HEK293 (cell line): ENCODE results near the gene OR2B3.

Source experiments
- CTCF ChIA-PET: fragments of 350-600 bp; formaldehyde crosslinking; extraction: SDS; loops from one replicate; lab custom pipeline; 2021; ENCODE audit warnings: antibody characterized with exemption; lab: Yijun Ruan, JAX
- POLR2A ChIA-PET: fragments of 300-600 bp; formaldehyde crosslinking; extraction: SDS; loops from one replicate; lab custom pipeline; 2020; ENCODE audit warnings: antibody characterized with exemption, inconsistent platforms; lab: Yijun Ruan, JAX
- H3K27ac ChIP-seq: fragments of 200-500 bp; sonication (Bioruptor generic); 2 replicates; pipeline ENCODE4 v1.5.1; 2014; ENCODE audit warnings: low read depth, low read length, control low read depth, inconsistent platforms; ENCODE audit errors: extremely low read depth
- H3K36me3 ChIP-seq, 2 experiments: fragments of 200-500 bp in 1 of 2; sonication (Bioruptor generic) in 1 of 2; 1 replicate in 1 of 2; 2 replicates in 1 of 2; pipeline ENCODE4 v1.5.1; 2014 to 2017; ENCODE audit warnings: inconsistent platforms in 2 of 2, low read length in 2 of 2; ENCODE audit not compliant: control insufficient read depth in 2 of 2, insufficient read depth in 1 of 2
- H3K4me1 ChIP-seq: fragments of 200-500 bp; sonication (Bioruptor generic); 2 replicates; pipeline ENCODE4 v1.5.1; 2014; ENCODE audit warnings: mild to moderate bottlenecking, low read length, inconsistent platforms; ENCODE audit not compliant: control insufficient read depth, insufficient read depth
- H3K4me3 ChIP-seq: 2 replicates; pipeline ENCODE4 v1.5.1; 2011; ENCODE audit warnings: low read depth, mild to moderate bottlenecking, control low read depth, low read length, moderate library complexity
- H3K9me3 ChIP-seq: fragments of 200-500 bp; sonication (Bioruptor generic); 2 replicates; pipeline ENCODE4 v1.5.1; 2014; ENCODE audit warnings: low read depth, low read length, inconsistent platforms; ENCODE audit not compliant: control insufficient read depth, insufficient read depth
- GLIS1 ChIP-seq: fragments of 450-650 bp; formaldehyde crosslinking; IDR thresholded peaks from 2 replicates; pipeline ENCODE4 v1.5.1; 2016; ENCODE audit warnings: missing biosample characterization, missing genetic modification characterization
- KLF10 ChIP-seq: fragments of 450-650 bp; IDR thresholded peaks from 2 replicates; pipeline ENCODE4 v1.5.1; 2018; ENCODE audit warnings: missing biosample characterization, mild to moderate bottlenecking, missing genetic modification characterization
- KLF9 ChIP-seq: fragments of 450-650 bp; formaldehyde crosslinking; IDR thresholded peaks from 2 replicates; pipeline ENCODE4 v1.5.1; 2016; ENCODE audit warnings: missing biosample characterization, missing genetic modification characterization, low read depth
- MEIS1 ChIP-seq: sonication (generic); formaldehyde crosslinking; IDR thresholded peaks from 2 replicates; pipeline ENCODE4 v1.8.1; 2022; ENCODE audit warnings: missing genetic modification reagents, mild to moderate bottlenecking, borderline replicate concordance
- MYNN ChIP-seq: fragments of 450-650 bp; formaldehyde crosslinking; IDR thresholded peaks from 2 replicates; pipeline ENCODE4 v1.5.1; 2016; ENCODE audit warnings: missing biosample characterization, missing genetic modification characterization, borderline replicate concordance
- RBAK ChIP-seq: fragments of 450-650 bp; formaldehyde crosslinking; IDR thresholded peaks from 2 replicates; pipeline ENCODE4 v1.5.1; 2016; ENCODE audit warnings: missing biosample characterization, missing genetic modification characterization
- SALL2 ChIP-seq: fragments of 450-650 bp; formaldehyde crosslinking; IDR thresholded peaks from 2 replicates; pipeline ENCODE4 v1.5.0; 2017; ENCODE audit warnings: missing biosample characterization, mild to moderate bottlenecking, missing genetic modification characterization, borderline replicate concordance
- TRIM28 ChIP-seq: IDR thresholded peaks from 2 replicates; pipeline ENCODE4 v1.6.1; 2011; ENCODE audit warnings: low read length, control low read depth, borderline replicate concordance
- WT1 ChIP-seq: fragments of 450-650 bp; formaldehyde crosslinking; IDR thresholded peaks from 2 replicates; pipeline ENCODE4 v1.5.1; 2016; ENCODE audit warnings: missing biosample characterization, missing genetic modification characterization
- YY1 ChIP-seq: fragments of 450-650 bp; formaldehyde crosslinking; IDR thresholded peaks from 2 replicates; pipeline ENCODE4 v1.5.1; 2018; ENCODE audit warnings: missing biosample characterization, missing genetic modification characterization
- ZBTB21 ChIP-seq: fragments of 450-650 bp; formaldehyde crosslinking; IDR thresholded peaks from 2 replicates; pipeline ENCODE4 v1.5.1; 2017; ENCODE audit warnings: missing biosample characterization, missing genetic modification characterization
- ZBTB6 ChIP-seq: fragments of 450-650 bp; formaldehyde crosslinking; IDR thresholded peaks from 2 replicates; pipeline ENCODE4 v1.5.1; 2017; ENCODE audit warnings: missing biosample characterization, missing genetic modification characterization
- ZBTB8A ChIP-seq: fragments of 450-650 bp; formaldehyde crosslinking; IDR thresholded peaks from 2 replicates; pipeline ENCODE4 v1.5.1; 2016; ENCODE audit warnings: missing biosample characterization, missing genetic modification characterization
- ZFP41 ChIP-seq: fragments of 450-650 bp; formaldehyde crosslinking; IDR thresholded peaks from 2 replicates; pipeline ENCODE4 v1.5.1; 2016; ENCODE audit warnings: missing biosample characterization, missing genetic modification characterization, borderline replicate concordance
- ZIC2 ChIP-seq: fragments of 450-650 bp; formaldehyde crosslinking; IDR thresholded peaks from 2 replicates; pipeline ENCODE4 v1.5.1; 2016; ENCODE audit warnings: missing biosample characterization, missing genetic modification characterization
- ZNF146 ChIP-seq: fragments of 450-650 bp; formaldehyde crosslinking; IDR thresholded peaks from 2 replicates; pipeline ENCODE4 v1.5.1; 2016; ENCODE audit warnings: missing biosample characterization, missing genetic modification characterization
- ZNF221 ChIP-seq: fragments of 450-650 bp; formaldehyde crosslinking; IDR thresholded peaks from 2 replicates; pipeline ENCODE4 v1.5.1; 2017; ENCODE audit warnings: missing biosample characterization, missing genetic modification characterization, borderline replicate concordance
- ZNF266 ChIP-seq: fragments of 450-650 bp; formaldehyde crosslinking; IDR thresholded peaks from 2 replicates; pipeline ENCODE4 v1.5.1; 2016; ENCODE audit warnings: missing biosample characterization, missing genetic modification characterization, low read depth
- ZNF274 ChIP-seq, 2 experiments: fragments of 200-500 bp in 1 of 2; fragments of 450-650 bp in 1 of 2; sonication (Bioruptor generic) in 1 of 2; formaldehyde crosslinking in 1 of 2; IDR thresholded peaks; 2 replicates each; pipeline versions ENCODE4 v1.5.1 to v1.6.1; 2014 to 2016; ENCODE audit warnings: borderline replicate concordance in 1 of 2, inconsistent platforms in 1 of 2, low read length in 1 of 2, missing biosample characterization in 1 of 2, missing genetic modification characterization in 1 of 2
- ZNF37A ChIP-seq: fragments of 450-650 bp; IDR thresholded peaks from 2 replicates; pipeline ENCODE4 v1.5.1; 2018; ENCODE audit warnings: missing biosample characterization, missing genetic modification characterization
- ZNF404 ChIP-seq: fragments of 450-650 bp; formaldehyde crosslinking; IDR thresholded peaks from 2 replicates; pipeline ENCODE4 v1.5.1; 2017; ENCODE audit warnings: missing biosample characterization, missing genetic modification characterization
- ZNF423 ChIP-seq: fragments of 450-650 bp; formaldehyde crosslinking; IDR thresholded peaks from 2 replicates; pipeline ENCODE4 v1.5.1; 2016; ENCODE audit warnings: missing biosample characterization, missing genetic modification characterization
- ZNF501 ChIP-seq: fragments of 450-650 bp; formaldehyde crosslinking; IDR thresholded peaks from 2 replicates; pipeline ENCODE4 v1.5.1; 2016; ENCODE audit warnings: missing biosample characterization, missing genetic modification characterization
- ZNF510 ChIP-seq: fragments of 450-650 bp; formaldehyde crosslinking; IDR thresholded peaks from 2 replicates; pipeline ENCODE4 v1.5.1; 2018; ENCODE audit warnings: mild to moderate bottlenecking, missing genetic modification characterization, missing biosample characterization; ENCODE audit not compliant: insufficient replicate concordance
- ZNF549 ChIP-seq: fragments of 450-650 bp; IDR thresholded peaks from 2 replicates; pipeline ENCODE4 v1.5.1; 2018; ENCODE audit warnings: missing biosample characterization, missing genetic modification characterization, mild to moderate bottlenecking, inconsistent platforms, moderate library complexity
- ZNF560 ChIP-seq: fragments of 450-650 bp; formaldehyde crosslinking; IDR thresholded peaks from 2 replicates; pipeline ENCODE4 v1.5.1; 2017; ENCODE audit warnings: missing biosample characterization, missing genetic modification characterization, borderline replicate concordance
- ZNF561 ChIP-seq: fragments of 450-650 bp; IDR thresholded peaks from 2 replicates; pipeline ENCODE4 v1.5.1; 2018; ENCODE audit warnings: missing biosample characterization, missing genetic modification characterization, borderline replicate concordance
- ZNF654 ChIP-seq: fragments of 450-650 bp; formaldehyde crosslinking; IDR thresholded peaks from 2 replicates; pipeline ENCODE4 v1.5.1; 2016; ENCODE audit warnings: low read depth, missing biosample characterization, missing genetic modification characterization
- ZSCAN23 ChIP-seq: fragments of 450-650 bp; formaldehyde crosslinking; IDR thresholded peaks from 2 replicates; pipeline ENCODE4 v1.5.1; 2016; ENCODE audit warnings: missing biosample characterization, missing genetic modification characterization
- TF ChIP-seq, protein P1 (sequence below): fragments of 450-650 bp; formaldehyde crosslinking; IDR thresholded peaks from 2 replicates; pipeline ENCODE4 v1.5.1; 2016; ENCODE audit warnings: missing biosample characterization, missing genetic modification characterization

The OR2B3 gene, protein sequence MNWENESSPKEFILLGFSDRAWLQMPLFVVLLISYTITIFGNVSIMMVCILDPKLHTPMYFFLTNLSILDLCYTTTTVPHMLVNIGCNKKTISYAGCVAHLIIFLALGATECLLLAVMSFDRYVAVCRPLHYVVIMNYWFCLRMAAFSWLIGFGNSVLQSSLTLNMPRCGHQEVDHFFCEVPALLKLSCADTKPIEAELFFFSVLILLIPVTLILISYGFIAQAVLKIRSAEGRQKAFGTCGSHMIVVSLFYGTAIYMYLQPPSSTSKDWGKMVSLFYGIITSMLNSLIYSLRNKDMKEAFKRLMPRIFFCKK

DNA sequence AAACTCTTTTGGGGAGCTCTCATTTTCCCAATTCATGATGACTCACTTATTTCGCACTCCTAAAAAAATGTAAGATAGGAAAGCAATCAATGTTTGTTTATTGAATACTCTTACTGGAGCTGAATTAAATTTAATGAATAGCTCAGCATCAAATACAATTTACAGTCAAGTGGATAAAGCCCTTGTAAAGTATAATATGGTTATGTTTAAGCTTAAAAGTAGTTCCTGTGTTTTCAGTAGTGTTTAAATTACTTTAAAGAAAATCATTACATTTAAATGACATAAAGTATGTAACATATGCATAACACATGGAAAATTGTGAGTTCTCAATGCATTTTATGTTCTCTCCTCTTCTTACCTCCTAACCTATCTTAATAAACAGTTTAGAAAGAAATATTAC is at the start of gene OR2B3:
Gene OR2B3 (minus strand): TSS at position 101 of the 400 bp plus-strand sequence. CDS start 65 bp downstream, at position 36.
- CTCF ChIA-PET = no interaction called here
- H3K4me3 ChIP-seq = no peak within 1 kb of the TSS
- no peaks in the 10 kb centered on the region for H3K36me3 ChIP-seq
- no peaks in the 10 kb centered on the region for H3K4me1 ChIP-seq
- H3K9me3 ChIP-seq = no peaks in the 10 kb centered on the region
- POLR2A ChIA-PET = no interaction called here
- no peak for TF ChIP-seq KLF9 (tag by site-specific recombination)
- no peak for TF ChIP-seq YY1 (tag by site-specific recombination)
- no peak for TF ChIP-seq ZSCAN23
- TF ChIP-seq MEIS1 (CRISPR knock-in tag) = no peak
- TF ChIP-seq ZNF404 (tag by site-specific recombination) = no peak
- no peak for TF ChIP-seq ZBTB8A (tag by site-specific recombination)
- no peak for TF ChIP-seq ZNF423 (tag by site-specific recombination)
- no peak for TF ChIP-seq ZBTB21
- no peak for TF ChIP-seq WT1 (tag by site-specific recombination)
- TF ChIP-seq TRIM28 = no peak
- TF ChIP-seq KLF10 = no peak
- TF ChIP-seq ZBTB6 (tag by site-specific recombination) = no peak
- no peak for TF ChIP-seq ZIC2
- TF ChIP-seq, protein P1, sequence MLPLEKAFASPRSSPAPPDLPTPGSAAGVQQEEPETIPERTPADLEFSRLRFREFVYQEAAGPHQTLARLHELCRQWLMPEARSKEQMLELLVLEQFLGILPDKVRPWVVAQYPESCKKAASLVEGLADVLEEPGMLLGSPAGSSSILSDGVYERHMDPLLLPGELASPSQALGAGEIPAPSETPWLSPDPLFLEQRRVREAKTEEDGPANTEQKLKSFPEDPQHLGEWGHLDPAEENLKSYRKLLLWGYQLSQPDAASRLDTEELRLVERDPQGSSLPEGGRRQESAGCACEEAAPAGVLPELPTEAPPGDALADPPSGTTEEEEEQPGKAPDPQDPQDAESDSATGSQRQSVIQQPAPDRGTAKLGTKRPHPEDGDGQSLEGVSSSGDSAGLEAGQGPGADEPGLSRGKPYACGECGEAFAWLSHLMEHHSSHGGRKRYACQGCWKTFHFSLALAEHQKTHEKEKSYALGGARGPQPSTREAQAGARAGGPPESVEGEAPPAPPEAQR = no peak
- no peak for TF ChIP-seq ZFP41 (tag by site-specific recombination)
- no peak for TF ChIP-seq ZNF37A
- no peak for TF ChIP-seq GLIS1 (tag by site-specific recombination)
- no peak for TF ChIP-seq ZNF221 (tag by site-specific recombination)
- TF ChIP-seq ZNF510 (tag by site-specific recombination) = no peak
- TF ChIP-seq ZNF266 (tag by site-specific recombination) = no peak
- H3K27ac ChIP-seq = no peak within 1 kb of the TSS

DNA sequence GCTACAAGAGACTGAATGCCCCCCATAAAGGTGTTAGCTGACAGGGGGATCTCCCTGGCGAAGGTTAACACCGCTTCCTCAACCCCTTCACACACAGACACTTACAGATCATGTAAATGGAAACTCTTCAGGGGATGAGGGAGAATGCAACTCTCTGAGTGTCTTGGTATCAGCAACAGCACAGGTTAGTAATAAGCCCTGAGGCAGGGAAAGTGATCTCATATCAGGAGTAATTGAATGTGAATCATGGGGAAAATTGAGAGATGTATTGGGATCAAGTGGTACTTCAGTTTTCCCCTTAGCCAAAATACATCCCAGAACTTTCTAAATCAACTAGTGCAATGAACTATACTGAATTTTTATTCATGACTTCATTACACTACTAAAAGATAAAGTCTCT is 44.6 kb upstream of the OR2B3 start:
- Histone ChIP-seq H3K4me1 (no peaks in the 10 kb centered on the region), H3K36me3 (no peaks in the 10 kb centered on the region), H3K4me3 (no peak overlapping the region), H3K27ac (no peak overlapping the region), H3K9me3 (no peaks in the 10 kb centered on the region)
- no peak for TF ChIP-seq SALL2 (tag by site-specific recombination)
- CTCF ChIA-PET = no interaction called here
- POLR2A ChIA-PET = no interaction called here

DNA sequence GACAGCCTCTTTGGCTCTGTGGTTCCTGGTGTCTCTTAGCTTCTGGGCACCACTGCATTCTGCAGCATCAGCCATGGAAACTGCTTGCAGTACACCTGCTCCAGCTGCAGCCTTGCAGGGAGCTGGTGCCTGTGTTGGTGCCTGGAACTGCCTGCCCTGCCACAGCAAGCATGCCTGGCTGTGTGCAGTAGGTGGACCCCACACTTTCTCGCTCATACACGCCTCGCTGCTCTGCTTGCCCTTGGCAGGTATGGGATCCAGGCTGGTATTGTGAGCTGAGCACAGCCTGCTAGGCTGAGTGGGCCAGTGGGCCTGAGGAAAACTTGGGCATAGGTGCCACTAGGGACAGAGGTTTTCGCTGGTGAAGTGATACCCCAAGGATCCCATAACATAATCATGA is 43.5 kb upstream of the OR2B3 start:
- Histone ChIP-seq H3K4me3 (no peak overlapping the region), H3K9me3 (no peaks in the 10 kb centered on the region), H3K27ac (no peak overlapping the region), H3K36me3 (no peaks in the 10 kb centered on the region), H3K4me1 (no peaks in the 10 kb centered on the region)
- TF ChIP-seq ZNF501 (tag by site-specific recombination) = no peak
- no peak for TF ChIP-seq ZNF560 (tag by site-specific recombination)
- no peak for TF ChIP-seq ZNF146
- TF ChIP-seq RBAK = no peak
- no peak for TF ChIP-seq ZNF274 (IDR thresholded peaks at IDR 0.05; ENCODE audit: low read length)
- TF ChIP-seq ZNF274 (tag by site-specific recombination; IDR thresholded peaks at IDR 0.05; ENCODE audit: borderline replicate concordance) = no peak
- TF ChIP-seq ZNF561 (tag by site-specific recombination) = no peak
- TF ChIP-seq ZNF654 (tag by site-specific recombination) = no peak
- no peak for TF ChIP-seq MYNN (tag by site-specific recombination)
- TF ChIP-seq ZNF549 (tag by site-specific recombination) = no peak
- CTCF ChIA-PET = no interaction called here
- POLR2A ChIA-PET = no interaction called here
